Endothelial cell of umbilical vein (primary cell): ENCODE data around the gene ABHD14A. TPM values are rescaled to one million over a fixed set of nuclear protein-coding genes. Genes with fewer than 3 reads are reported as not detected.
A peak's percentile ranks its signal among the peaks of the same experiment; 100 is the strongest.
"Not testable (repeated sequence)": the region's sequence is repeated elsewhere in the genome, so short reads cannot be mapped to it uniquely, and the experiment has no call there.

Source experiments
- BruUV-seq: library from RNA; stranded (reverse); fragments of 400-500 nt; replicated peaks from 2 replicates; lab custom pipeline; 2021; lab: Mats Ljungman, UMichigan
- CTCF ChIA-PET: fragments of 300-600, 350-600 bp; sonication (Branson Sonifier 250); formaldehyde crosslinking; loops from one replicate; lab custom pipeline; 2021; ENCODE audit warnings: antibody characterized with exemption, inconsistent platforms; lab: Charles Lee
- POLR2A ChIA-PET: fragments of 300-600, 350-600 bp; sonication (Branson Sonifier 250); formaldehyde crosslinking; loops from one replicate; lab custom pipeline; 2021; ENCODE audit warnings: antibody characterized with exemption, inconsistent platforms; lab: Charles Lee
- DNase-seq: peaks from one replicate; pipeline ENCODE4 v3.0.0-alpha.2; 2011; ENCODE audit warnings: low read depth, low spot score
- FAIRE-seq: peaks from 2 replicates; lab custom pipeline; 2011; peaks lifted over from hg19 to GRCh38; lab: Jason Lieb, UNC
- H2AFZ ChIP-seq: 2 replicates; pipeline ENCODE4 v1.6.0; 2012; ENCODE audit warnings: low read depth, low read length, control low read depth, inconsistent platforms
- H3K27ac ChIP-seq: 2 replicates; pipeline ENCODE4 v1.5.1; 2011; ENCODE audit warnings: low read depth, mild to moderate bottlenecking, control low read depth, low read length, moderate library complexity; ENCODE audit not compliant: insufficient read depth
- H3K27me3 ChIP-seq, 2 experiments: 2 replicates each; pipeline versions ENCODE4 v1.6.0 to v1.6.1; 2011; ENCODE audit warnings: low read length in 2 of 2, mixed read lengths in 1 of 2; ENCODE audit not compliant: control insufficient read depth in 2 of 2, insufficient read depth in 2 of 2
- H3K36me3 ChIP-seq, 2 experiments: 2 replicates in 1 of 2; 3 replicates in 1 of 2; pipeline ENCODE4 v1.5.1; 2011; ENCODE audit warnings: low read length in 2 of 2, mild to moderate bottlenecking in 1 of 2, moderate library complexity in 1 of 2; ENCODE audit not compliant: control insufficient read depth in 2 of 2, insufficient read depth in 2 of 2; ENCODE audit errors: extremely low read depth in 1 of 2
- H3K4me1 ChIP-seq: 3 replicates; pipeline ENCODE4 v1.5.1; 2011; ENCODE audit warnings: mild to moderate bottlenecking, low read length; ENCODE audit not compliant: control insufficient read depth, insufficient read depth; ENCODE audit errors: extremely low read depth
- H3K4me2 ChIP-seq: 2 replicates; pipeline ENCODE4 v1.6.1; 2011; ENCODE audit warnings: low read length, control low read depth, mixed read lengths; ENCODE audit not compliant: insufficient read depth
- H3K4me3 ChIP-seq, 3 experiments: fragments of 200-600 bp in 1 of 3; sonication (generic), shearing (Covaris generic) in 1 of 3; replicated peaks in 1 of 3; 2 replicates each; pipeline ENCODE4 v1.5.1; 2011 to 2016; ENCODE audit warnings: control low read depth in 3 of 3, low read length in 3 of 3, mild to moderate bottlenecking in 2 of 3, inconsistent platforms in 1 of 3, low read depth in 1 of 3, moderate library complexity in 1 of 3; ENCODE audit not compliant: insufficient read depth in 1 of 3
- H3K79me2 ChIP-seq: 2 replicates; pipeline ENCODE4 v1.6.0; 2012; ENCODE audit warnings: low read length, inconsistent platforms; ENCODE audit not compliant: control insufficient read depth, insufficient read depth
- H3K9ac ChIP-seq: replicated peaks from 2 replicates; pipeline ENCODE3; 2011; ENCODE audit warnings: low read length, control low read depth; ENCODE audit not compliant: insufficient read depth; ENCODE audit errors: extremely low read depth
- H3K9me1 ChIP-seq: replicated peaks from 3 replicates; pipeline ENCODE4 v1.6.0; 2011; ENCODE audit warnings: mild to moderate bottlenecking, low read length; ENCODE audit not compliant: control insufficient read depth, insufficient read depth; ENCODE audit errors: extremely low read depth
- H3K9me3 ChIP-seq: replicated peaks from 2 replicates; pipeline ENCODE4 v1.5.1; 2012; ENCODE audit warnings: low read length, inconsistent platforms; ENCODE audit not compliant: control insufficient read depth, insufficient read depth
- H4K20me1 ChIP-seq: replicated peaks from 2 replicates; pipeline ENCODE3; 2011; ENCODE audit warnings: mild to moderate bottlenecking, low read length; ENCODE audit not compliant: control insufficient read depth, insufficient read depth; ENCODE audit errors: extremely low read depth
- JUN ChIP-seq: IDR thresholded peaks from 2 replicates; pipeline ENCODE4 v1.6.1; 2011; ENCODE audit warnings: borderline replicate concordance, low read depth; ENCODE audit not compliant: insufficient read length, insufficient read depth
- POLR2A ChIP-seq: IDR thresholded peaks from 2 replicates; pipeline ENCODE4 v1.6.1; 2012; ENCODE audit warnings: low read depth, mild to moderate bottlenecking, control low read depth, low read length
- dilution Hi-C: fragments of 300-500 bp; cut with MboI; formaldehyde crosslinking; loops from one replicate; pipeline ENCODE4 v1.15.0; 2019; ENCODE audit warnings: low sequenced_read_pairs; ENCODE audit not compliant: extremely low pct_ligation_motif_present
- intact Hi-C: fragments of 100-400 bp; cut with micrococcal nuclease; formaldehyde crosslinking; loops from one replicate; pipeline ENCODE4 v1.10.0; 2022
- polyA plus RNA-seq, 4 experiments: library from polyadenylated mRNA; depleted of rRNA in 3 of 4; stranded (reverse) in 3 of 4; unstranded in 1 of 4; fragments of >200 nt; gene quantifications; 2 replicates each; pipeline versions ENCODE4 v1.2.1 to v1.2.3, GENCODE V29; 2011 to 2012; ENCODE audit warnings: missing spikeins in 1 of 4
- total RNA-seq: library from RNA; stranded (reverse); gene quantifications from 2 replicates; pipeline ENCODE4 v1.2.3, GENCODE V29; 2021

Gene ABHD14A
- total and polyA plus RNA-seq, 2 donors (not counting 3 experiments of a cell fraction or from before 2014, with no cell fraction given), result 6.6 to 23.7 TPM

GRCh38 chr3:51992017-51992682 lies 17.3 kb downstream of the ABHD14A start:
- Histone ChIP-seq H2AFZ (no peak overlapping the region), H3K4me3 (no peak overlapping the region), H3K79me2 (peaks cover 30% of the 10 kb centered on the region), H3K27ac (no peak overlapping the region), H3K4me1 (peaks cover 14% of the 10 kb centered on the region), H3K36me3 (peaks cover 16 to 20% of the 10 kb centered on the region in 2 experiments), H3K27me3 (no peaks in the 10 kb centered on the region), H4K20me1 (no peaks in the 10 kb centered on the region), H3K4me2 (no peak overlapping the region), H3K9me1 (no peaks in the 10 kb centered on the region), H3K9me3 (no peaks in the 10 kb centered on the region), H3K9ac (no peak overlapping the region)
- dilution Hi-C loops, result loop anchor here (10.0 kb wide), 1 partner anchor 153 kb away; no protein-coding TSS in a partner anchor
- FAIRE-seq (no peak), DNase-seq (no peak)
- ChIA-PET CTCF (interaction anchor here (1.0 to 1.4 kb wide), 2 partner anchors 9 to 64 kb away, joined by 3 to 4 read pairs; partner anchors contain the start of gene DUSP7), POLR2A (interaction anchor here (1.1 to 1.3 kb wide), 2 partner anchors 8 to 9 kb away, joined by 3 to 6 read pairs; partner anchors contain the start of gene ACY1)
- intact Hi-C loops, result no loop called here
- TF ChIP-seq POLR2A (peak; percentile 67), JUN (no peak)
- BruUV-seq, result no TSS peak

GRCh38 chr3:51993657-51994056 lies 18.8 kb downstream of the ABHD14A start:
- BruUV-seq, POLR2A ChIA-PET, H3K9me3 ChIP-seq, H3K27me3 ChIP-seq, H3K9ac ChIP-seq, H3K4me3 ChIP-seq, H3K9me1 ChIP-seq, intact Hi-C loops, DNase-seq, H3K4me2 ChIP-seq, FAIRE-seq, H4K20me1 ChIP-seq, H3K27ac ChIP-seq, H2AFZ ChIP-seq: not testable (repeated sequence)
- H3K4me1 ChIP-seq, result peaks cover 19% of the 10 kb centered on the region
- peaks cover 30% of the 10 kb centered on the region for H3K79me2 ChIP-seq
- dilution Hi-C loops, result loop anchor here (10.0 kb wide), 1 partner anchor 151 kb away; no protein-coding TSS in a partner anchor
- peaks cover 16 to 20% of the 10 kb centered on the region in 2 experiments for H3K36me3 ChIP-seq
- CTCF ChIA-PET, result interaction anchor here (2.7 kb wide), 1 partner anchor 11 kb away, joined by 13 read pairs; the partner anchor contains the start of gene ACY1
